Adipose tissue (tissue), 3 donors: ENCODE measurements around the gene GNG10. TPM values are rescaled to one million over a fixed set of nuclear protein-coding genes. Genes with fewer than 3 reads are reported as not detected.
"Not testable (repeated sequence)": the region's sequence is repeated elsewhere in the genome, so short reads cannot be mapped to it uniquely, and the experiment has no call there.

Experiments used
- H3K27ac ChIP-seq: one replicate; pipeline ENCODE4 v1.5.1; 2013; ENCODE audit warnings: low read depth, low read length
- WGBS, 3 donors: extraction: QIAGEN DNeasy Blood & Tissue Kit; methylation state at CpG; one replicate each; pipeline ENCODE4 v1.1.7; 2013; 5-methylcytosine and 5-hydroxymethylcytosine counted together
- polyA plus RNA-seq, 3 donors: library from polyadenylated mRNA; stranded (reverse); fragments of 200-250 nt; gene quantifications; one replicate each; pipeline ENCODE4 v1.2.3, GENCODE V29; 2013
- donor health status: healthy with polysubstance abuse.
- donor health status: Bipolar disorder and iron deficiency.
- donor health status: healthy.

Gene GNG10
- polyA plus RNA-seq, 3 donors: 15.0 to 147 (median 57.2) TPM

GRCh38 chr9:111645806-111646205, 15.6 kb upstream of the GNG10 start:
- no peak overlapping the region for H3K27ac ChIP-seq
- 91 to 96% (median 94%) methylated on average over 1 of the region's 1 CpG for WGBS, 3 donors

- 82 to 88% (median 85%) methylated on average over 2 of the region's 2 CpGs for WGBS, 3 donors
Measured at GRCh38 chr9:111646417-111646816, 15.0 kb upstream of the GNG10 start.

GRCh38 chr9:111648066-111648465, 13.3 kb upstream of the GNG10 start:
- WGBS, 3 donors: 78 to 87% (median 80%) methylated on average over 4 of the region's 4 CpGs
- no peak overlapping the region for H3K27ac ChIP-seq

More at GRCh38 chr9:111646417-111646816, 15.0 kb upstream of the GNG10 start:
- H3K27ac ChIP-seq: no peak overlapping the region

- WGBS, 3 donors: 50 to 96% (median 95%) methylated on average over 4 of the region's 4 CpGs
- H3K27ac ChIP-seq: no peak overlapping the region
Measured at GRCh38 chr9:111649016-111649415, 12.4 kb upstream of the GNG10 start.

GRCh38 chr9:111657051-111657450, 4.4 kb upstream of the GNG10 start:
- 63 to 83% (median 70%) methylated on average over 6 of the region's 6 CpGs for WGBS, 3 donors
- H3K27ac ChIP-seq: no peak overlapping the region

GRCh38 chr9:111658943-111659342, 2.5 kb upstream of the GNG10 start:
- WGBS, 3 donors: 71 to 73% (median 72%) methylated on average over 8 of the region's 8 CpGs
- H3K27ac ChIP-seq: no peak overlapping the region

GRCh38 chr9:111659691-111660090, 1.7 kb upstream of the GNG10 start:
- WGBS, 3 donors: 86 to 93% (median 89%) methylated on average over 3 of the region's 3 CpGs
- no peak overlapping the region for H3K27ac ChIP-seq

GRCh38 chr9:111661802-111662521, 557 bp downstream of the GNG10 start:
- WGBS, 3 donors: 1% methylated on average over 52 to 56 of the region's 57 CpGs
- peak overlapping the region; percentile 60 for H3K27ac ChIP-seq

- peak overlapping the region; percentile 9 for H3K27ac ChIP-seq
- WGBS, 3 donors: 20 to 45% (median 23%) methylated on average over 7 of the region's 7 CpGs
Measured at GRCh38 chr9:111662576-111663300, 1.3 kb downstream of the GNG10 start.

GRCh38 chr9:111663301-111663823, 2.0 kb downstream of the GNG10 start:
- 55 to 73% (median 66%) methylated on average over 5 of the region's 5 CpGs for WGBS, 3 donors
- peak overlapping the region; percentile 9 for H3K27ac ChIP-seq

- H3K27ac ChIP-seq: no peak overlapping the region
- WGBS, 3 donors: 80 to 84% (median 80%) methylated on average over 1 of the region's 1 CpG
Measured at GRCh38 chr9:111668026-111668573, 6.7 kb downstream of the GNG10 start.

- 90 to 98% (median 92%) methylated on average over 11 of the region's 11 CpGs for WGBS, 3 donors
Measured at GRCh38 chr9:111668601-111669000, 7.2 kb downstream of the GNG10 start.

GRCh38 chr9:111674319-111674718, 12.9 kb downstream of the GNG10 start:
- WGBS, 3 donors: 97 to 100% (median 100%) methylated on average over 2 of the region's 2 CpGs
- H3K27ac ChIP-seq: no peak overlapping the region

More at GRCh38 chr9:111668601-111669000, 7.2 kb downstream of the GNG10 start:
- not testable (repeated sequence) for H3K27ac ChIP-seq

GRCh38 chr9:111676116-111676515, 14.7 kb downstream of the GNG10 start:
- H3K27ac ChIP-seq: no peak overlapping the region
- 95 to 100% (median 99%) methylated on average over 3 of the region's 3 CpGs for WGBS, 3 donors

- 83 to 92% (median 85%) methylated on average over 5 of the region's 5 CpGs for WGBS, 3 donors
- no peak overlapping the region for H3K27ac ChIP-seq
Measured at GRCh38 chr9:111678293-111678692, 16.9 kb downstream of the GNG10 start.

GRCh38 chr9:111679199-111679598, 17.8 kb downstream of the GNG10 start:
- no peak overlapping the region for H3K27ac ChIP-seq
- 93 to 98% (median 96%) methylated on average over 6 of the region's 6 CpGs for WGBS, 3 donors

GRCh38 chr9:111683392-111683791, 22.0 kb downstream of the GNG10 start:
- 96 to 100% (median 100%) methylated on average over 1 of the region's 1 CpG for WGBS, 3 donors
- H3K27ac ChIP-seq: no peak overlapping the region

- WGBS, 3 donors: 41 to 47% (median 45%) methylated on average over 5 of the region's 5 CpGs
- no peak overlapping the region for H3K27ac ChIP-seq
Measured at GRCh38 chr9:111691672-111692329, 30.4 kb downstream of the GNG10 start.

GRCh38 chr9:111696796-111697195, 35.4 kb downstream of the GNG10 start:
- no peak overlapping the region for H3K27ac ChIP-seq
